Ascending aorta (tissue), 2 donors: ENCODE data around the gene OCA2. TPM values are rescaled to one million over a fixed set of nuclear protein-coding genes. Genes with fewer than 3 reads are reported as not detected.
"Not testable (repeated sequence)": the region's sequence is repeated elsewhere in the genome, so short reads cannot be mapped to it uniquely, and the experiment has no call there.

Experiments used
- DNase-seq, 2 donors: peaks; one replicate each; pipeline ENCODE4 v3.0.0-alpha.2; 2019; ENCODE audit warnings: low spot score in 2 of 2
- H3K27ac ChIP-seq, 2 donors: fragments of 200-600 bp; sonication (generic); one replicate each; pipeline ENCODE4 v1.5.1; 2016 to 2017; ENCODE audit warnings: mild to moderate bottlenecking in 1 of 2
- H3K27me3 ChIP-seq: fragments of 200-600 bp; sonication (generic); one replicate; pipeline ENCODE4 v1.5.1; 2017
- H3K36me3 ChIP-seq, 2 donors: fragments of 200-600 bp; sonication (generic); one replicate each; pipeline ENCODE4 v1.5.1; 2016
- H3K4me1 ChIP-seq, 2 donors: fragments of 200-600 bp; sonication (generic); one replicate each; pipeline ENCODE4 v1.5.1; 2016 to 2017; ENCODE audit warnings: mild to moderate bottlenecking in 1 of 2
- H3K4me3 ChIP-seq, 2 donors: fragments of 200-600 bp; sonication (generic); one replicate each; pipeline ENCODE4 v1.5.1; 2016 to 2017; ENCODE audit warnings: mild to moderate bottlenecking in 1 of 2
- H3K9me3 ChIP-seq, 2 donors: fragments of 200-600 bp; sonication (generic); one replicate each; pipeline ENCODE4 v1.5.1; 2016
- CTCF ChIP-seq, 3 experiments: fragments of 200-600 bp in 2 of 3; fragments of 450-650 bp in 1 of 3; sonication (generic) in 2 of 3; IDR thresholded peaks; one replicate each; pipeline ENCODE4 v1.5.1; 2016 to 2019; ENCODE audit warnings: antibody characterized with exemption in 3 of 3, mild to moderate bottlenecking in 1 of 3, moderate library complexity in 1 of 3
- intact Hi-C: fragments of 100-400 bp; cut with DNase I; formaldehyde crosslinking; loops from one replicate; pipeline ENCODE4 v1.15.1; 2023
- total RNA-seq: library from RNA; depleted of rRNA; stranded (reverse); fragments of >200 nt; gene quantifications from one replicate; pipeline ENCODE4 v1.1.0, GENCODE V29; 2016

OCA2 gene
- total RNA-seq, 1 donor from 2014 or later = 1.2 TPM

- Histone ChIP-seq H3K27ac (no peak overlapping the region), H3K9me3 (peaks cover 0 to 9% of the 10 kb centered on the region in 2 donors), H3K4me1 (no peaks in the 10 kb centered on the region), H3K36me3 (peaks cover 0 to 21% of the 10 kb centered on the region in 2 donors), H3K4me3 (no peak overlapping the region), H3K27me3 (no peaks in the 10 kb centered on the region)
- intact Hi-C loops = no loop called here
- TF ChIP-seq CTCF (IDR thresholded peaks at IDR 0.05) = no peak
- DNase-seq = no peak
These were observed 85.6 kb downstream of the OCA2 start for GRCh38 chr15:28013480-28013879.

GRCh38 chr15:28012231-28012630 is 86.9 kb downstream of the OCA2 start:
- DNase-seq = no peak
- no peak overlapping the region for H3K4me3 ChIP-seq
- H3K4me1 ChIP-seq = no peaks in the 10 kb centered on the region
- no peaks in the 10 kb centered on the region for H3K27me3 ChIP-seq
- no peak overlapping the region for H3K27ac ChIP-seq
- peaks cover 0 to 22% of the 10 kb centered on the region in 2 donors for H3K36me3 ChIP-seq
- no peak for TF ChIP-seq CTCF (IDR thresholded peaks at IDR 0.05)
- peaks cover 0 to 9% of the 10 kb centered on the region in 2 donors for H3K9me3 ChIP-seq
- intact Hi-C loops = no loop called here

GRCh38 chr15:28008175-28008574 is 90.9 kb downstream of the OCA2 start:
- H3K27me3 ChIP-seq, H3K4me3 ChIP-seq, H3K9me3 ChIP-seq, DNase-seq, H3K27ac ChIP-seq, intact Hi-C loops, H3K4me1 ChIP-seq: not testable (repeated sequence)
- peaks cover 0 to 15% of the 10 kb centered on the region in 2 donors for H3K36me3 ChIP-seq

- H3K4me1 ChIP-seq = no peaks in the 10 kb centered on the region
- intact Hi-C loops = no loop called here
- no peak overlapping the region for H3K4me3 ChIP-seq
- peaks cover 0 to 9% of the 10 kb centered on the region in 2 donors for H3K9me3 ChIP-seq
- peaks cover 0 to 15% of the 10 kb centered on the region in 2 donors for H3K36me3 ChIP-seq
- no peak for DNase-seq
- TF ChIP-seq CTCF (IDR thresholded peaks at IDR 0.05) = no peak
- H3K27me3 ChIP-seq = no peaks in the 10 kb centered on the region
- H3K27ac ChIP-seq = no peak overlapping the region
These were observed 92.8 kb downstream of the OCA2 start for GRCh38 chr15:28006116-28006905.

- Histone ChIP-seq H3K4me3 (no peak overlapping the region), H3K9me3 (peaks cover 0 to 5% of the 10 kb centered on the region in 2 donors), H3K27me3 (no peaks in the 10 kb centered on the region), H3K4me1 (no peaks in the 10 kb centered on the region), H3K27ac (no peak overlapping the region), H3K36me3 (peaks cover 0 to 10% of the 10 kb centered on the region in 2 donors)
- TF ChIP-seq CTCF (IDR thresholded peaks at IDR 0.05) = no peak
- DNase-seq = no peak
- intact Hi-C loops = no loop called here
These were observed 94.0 kb downstream of the OCA2 start for GRCh38 chr15:28005004-28005527.
